IMR-90 (cell line): ENCODE measurements around the gene GABBR2. TPM values are rescaled to one million over a fixed set of nuclear protein-coding genes. Genes with fewer than 3 reads are reported as not detected.
A peak's percentile ranks its signal among the peaks of the same experiment; 100 is the strongest.

Experiments used
- ATAC-seq: fragments of 200-7000 bp; cut with Tn5 transposase; 2 replicates; pipeline ENCODE4 v1.9.1; 2020; ENCODE audit warnings: low read depth, mild to moderate bottlenecking, moderate library complexity
- BruUV-seq: library from RNA; stranded (reverse); fragments of 400-500 nt; replicated peaks from 2 replicates; lab custom pipeline; 2021; lab: Mats Ljungman, UMichigan
- CTCF ChIA-PET: fragments of 300-600 bp; formaldehyde crosslinking; extraction: SDS; loops from one replicate; lab custom pipeline; 2021; ENCODE audit warnings: antibody characterized with exemption; lab: Yijun Ruan, JAX
- POLR2A ChIA-PET: fragments of 300-600 bp; sonication (Branson Sonifier 250); formaldehyde crosslinking; loops from one replicate; lab custom pipeline; 2022; ENCODE audit warnings: antibody characterized with exemption; ENCODE audit not compliant: unreplicated experiment; lab: Charles Lee
- DNase-seq: peaks from one replicate; pipeline ENCODE4 v3.0.0; 2013
- H2AFZ ChIP-seq: replicated peaks from 2 replicates; pipeline ENCODE3; 2013; ENCODE audit warnings: low read length, mild to moderate bottlenecking; ENCODE audit not compliant: poor library complexity
- H2AK5ac ChIP-seq: 2 replicates; pipeline ENCODE4 v1.6.1; 2013; ENCODE audit warnings: low read depth, low read length, inconsistent platforms
- H2AK9ac ChIP-seq: replicated peaks from 2 replicates; pipeline ENCODE3; 2013; ENCODE audit warnings: mild to moderate bottlenecking, low read depth, low read length, moderate library complexity; ENCODE audit not compliant: poor library complexity
- H2BK120ac ChIP-seq: 2 replicates; pipeline ENCODE4 v1.6.1; 2013; ENCODE audit warnings: low read depth, low read length, inconsistent platforms
- H2BK15ac ChIP-seq: 3 replicates; pipeline ENCODE4 v1.6.1; 2013; ENCODE audit warnings: low read depth, low read length, inconsistent platforms
- H2BK20ac ChIP-seq: 2 replicates; pipeline ENCODE4 v1.6.1; 2013; ENCODE audit warnings: low read depth, mild to moderate bottlenecking, inconsistent platforms, low read length, moderate library complexity
- H2BK5ac ChIP-seq: 2 replicates; pipeline ENCODE4 v1.6.1; 2013; ENCODE audit warnings: mild to moderate bottlenecking, low read depth, low read length, inconsistent platforms; ENCODE audit not compliant: poor library complexity, severe bottlenecking
- H3K14ac ChIP-seq: replicated peaks from 2 replicates; pipeline ENCODE4 v1.6.1; 2013; ENCODE audit warnings: low read depth, low read length, inconsistent platforms
- H3K18ac ChIP-seq: 2 replicates; pipeline ENCODE4 v1.6.1; 2013; ENCODE audit warnings: low read depth, low read length, control low read depth
- H3K23ac ChIP-seq: 2 replicates; pipeline ENCODE4 v1.6.1; 2013; ENCODE audit warnings: low read depth, low read length, inconsistent platforms
- H3K27ac ChIP-seq: 2 replicates; pipeline ENCODE4 v1.5.1; 2013; ENCODE audit warnings: mild to moderate bottlenecking, control low read depth, low read length; ENCODE audit not compliant: insufficient read depth
- H3K27me3 ChIP-seq: 2 replicates; pipeline ENCODE4 v1.6.1; 2013; ENCODE audit warnings: low read length; ENCODE audit not compliant: control insufficient read depth, insufficient read depth
- H3K36me3 ChIP-seq: 2 replicates; pipeline ENCODE4 v1.6.1; 2013; ENCODE audit warnings: low read length, mixed read lengths; ENCODE audit not compliant: control insufficient read depth, insufficient read depth
- H3K4ac ChIP-seq: 2 replicates; pipeline ENCODE4 v1.6.1; 2013; ENCODE audit warnings: low read depth, low read length, inconsistent platforms
- H3K4me1 ChIP-seq: 2 replicates; pipeline ENCODE4 v1.6.1; 2013; ENCODE audit warnings: low read length, mixed read lengths; ENCODE audit not compliant: control insufficient read depth, insufficient read depth
- H3K4me2 ChIP-seq: 2 replicates; pipeline ENCODE4 v1.6.1; 2013; ENCODE audit warnings: low read depth, mild to moderate bottlenecking, control low read depth, low read length, moderate library complexity
- H3K4me3 ChIP-seq: 2 replicates; pipeline ENCODE4 v1.5.1; 2013; ENCODE audit warnings: low read depth, mild to moderate bottlenecking, control low read depth, low read length, moderate library complexity; ENCODE audit not compliant: insufficient read depth
- H3K56ac ChIP-seq: 2 replicates; pipeline ENCODE4 v1.6.1; 2013; ENCODE audit warnings: low read length, inconsistent platforms; ENCODE audit not compliant: insufficient read depth; ENCODE audit errors: extremely low read depth
- H3K79me1 ChIP-seq, 2 experiments: 2 replicates each; pipeline ENCODE4 v1.6.1; 2013; ENCODE audit warnings: low read length in 2 of 2, inconsistent platforms in 1 of 2, low read depth in 1 of 2
- H3K9ac ChIP-seq: 2 replicates; pipeline ENCODE4 v1.6.1; 2013; ENCODE audit warnings: low read depth, low read length, control low read depth
- H3K9me1 ChIP-seq: 2 replicates; pipeline ENCODE4 v1.6.1; 2013; ENCODE audit warnings: low read length, inconsistent platforms; ENCODE audit not compliant: insufficient read depth
- H3K9me3 ChIP-seq: 2 replicates; pipeline ENCODE4 v1.6.1; 2013; ENCODE audit warnings: low read length; ENCODE audit not compliant: control insufficient read depth, insufficient read depth
- H4K20me1 ChIP-seq: 2 replicates; pipeline ENCODE4 v1.6.1; 2013; ENCODE audit warnings: low read length, inconsistent platforms; ENCODE audit not compliant: insufficient read depth
- H4K5ac ChIP-seq: 2 replicates; pipeline ENCODE4 v1.6.1; 2013; ENCODE audit warnings: mild to moderate bottlenecking, low read depth, low read length, control low read depth
- H4K8ac ChIP-seq, 2 experiments: 2 replicates each; pipeline ENCODE4 v1.6.1; 2013; ENCODE audit warnings: low read depth in 2 of 2, low read length in 2 of 2, control low read depth in 1 of 2, inconsistent platforms in 1 of 2
- H4K91ac ChIP-seq: 2 replicates; pipeline ENCODE4 v1.6.1; 2013; ENCODE audit warnings: low read depth, low read length, inconsistent platforms; ENCODE audit not compliant: insufficient read depth
- BHLHE40 ChIP-seq: fragments of 150-350 bp; IDR thresholded peaks from 2 replicates; pipeline ENCODE4 v1.6.1; 2016; ENCODE audit warnings: mild to moderate bottlenecking, low read depth, low read length
- CEBPB ChIP-seq: IDR thresholded peaks from 2 replicates; pipeline ENCODE4 v1.6.1; 2012; ENCODE audit warnings: low read depth, low read length, improper control_type of control experiment
- POLR2A ChIP-seq: IDR thresholded peaks from 2 replicates; pipeline ENCODE4 v1.6.1; 2012; ENCODE audit warnings: mild to moderate bottlenecking, low read depth, low read length
- WGBS, 2 experiments: methylation state at CpG; one replicate each; pipeline versions ENCODE4 v1.1.5 to v1.1.7; 2013; ENCODE audit warnings: missing lambda C conversion rate in 2 of 2; ENCODE audit not compliant: insufficient read length in 1 of 2; ENCODE audit errors: extremely low coverage in 2 of 2; 5-methylcytosine and 5-hydroxymethylcytosine counted together
- dilution Hi-C: fragments of 300-500 bp; cut with HindIII; formaldehyde crosslinking; loops from one replicate; pipeline ENCODE4 v1.14.3; 2018; ENCODE audit warnings: low sequenced_read_pairs; ENCODE audit not compliant: unreplicated experiment
- in situ Hi-C: fragments of 300-500 bp; cut with MboI; formaldehyde crosslinking; loops from 3 replicates; pipeline ENCODE4 v1.14.3; 2019; ENCODE audit warnings: low sequenced_read_pairs, inconsistent platforms, mixed read lengths
- intact Hi-C: fragments of 100-400 bp; cut with micrococcal nuclease; formaldehyde crosslinking; loops from 2 replicates; pipeline ENCODE4 v1.10.0; 2022
- polyA plus RNA-seq, 3 experiments: library from polyadenylated mRNA; depleted of rRNA; stranded (reverse); fragments of >200 nt; gene quantifications; 2 replicates each; pipeline ENCODE4 v1.2.3, GENCODE V29; 2012; ENCODE audit warnings: low replicate concordance in 1 of 3
- total RNA-seq: library from RNA; depleted of rRNA; stranded (reverse); fragments of >200 nt; gene quantifications from 2 replicates; pipeline ENCODE4 v1.2.3, GENCODE V29; 2012

Gene GABBR2
- total and polyA plus RNA-seq, 2 of the 4 experiments (the other 2 are of a cell fraction) = 14.2 to 20.3 TPM

- Histone ChIP-seq H3K4me2 (no peak overlapping the region), H2BK20ac (peak overlapping the region; percentile 82), H3K4me3 (no peak overlapping the region), H3K36me3 (no peaks in the 10 kb centered on the region), H3K27ac (peak overlapping the region; percentile 50; the same call in 1 of the 2 replicates), H2BK120ac (peak overlapping the region; percentile 98), H4K20me1 (no peaks in the 10 kb centered on the region), H3K9ac (no peak overlapping the region), H3K27me3 (no peaks in the 10 kb centered on the region), H2BK5ac (peak overlapping the region; percentile 63), H3K14ac (peak overlapping the region; percentile 88), H2BK15ac (peak overlapping the region; percentile 70; the same call in 2 of the 3 replicates), H3K79me1 (peaks cover 6 to 44% of the 10 kb centered on the region in 2 experiments; a peak in 3 of 4 replicates), H4K91ac (peak overlapping the region; percentile 77; the same call in 1 of the 2 replicates), H4K5ac (peak overlapping the region; percentile 64; the same call in 1 of the 2 replicates), H4K8ac (peak overlapping the region; percentile 3 to 47; a peak in 3 of 4 replicates), H2AK9ac (no peak overlapping the region), H3K56ac (no peak overlapping the region), H3K9me1 (peaks cover 41% of the 10 kb centered on the region), H3K4me1 (peaks cover 13% of the 10 kb centered on the region), H2AFZ (no peak overlapping the region), H3K23ac (peak overlapping the region; percentile 37; the same call in 1 of the 2 replicates), H3K18ac (peak overlapping the region; percentile 77; the same call in 1 of the 2 replicates), H3K4ac (peak overlapping the region; percentile 29; the same call in 1 of the 2 replicates), H3K9me3 (no peaks in the 10 kb centered on the region), H2AK5ac (peak overlapping the region; percentile 75; the same call in 1 of the 2 replicates)
- no TSS peak for BruUV-seq
- intact Hi-C loops (no loop called here), dilution Hi-C loops (no loop called here), in situ Hi-C loops (no loop called here)
- no CpG with 5 or more reads among the region's 6 CpGs for WGBS, 2 experiments
- ATAC-seq (no peak), DNase-seq (no peak)
- ChIA-PET POLR2A (no interaction called here), CTCF (no interaction called here)
- peak; percentile 89 for TF ChIP-seq CEBPB
- no peak for TF ChIP-seq BHLHE40
- no peak for TF ChIP-seq POLR2A
Observed at GRCh38 chr9:98324801-98325200, 383.9 kb downstream of the GABBR2 start.
